GM12865 (cell line): ENCODE data around the gene ALKBH4.

Experiments
- DNase-seq: peaks from one replicate; pipeline ENCODE4 v3.0.0; 2010; ENCODE audit warnings: low read depth
- H3K4me3 ChIP-seq: 2 replicates; pipeline ENCODE4 v1.5.1; 2011; ENCODE audit warnings: mild to moderate bottlenecking, low read depth, low read length, control low read depth
- TF ChIP-seq, protein P1 (sequence below): IDR thresholded peaks from 2 replicates; pipeline ENCODE4 v1.5.1; 2011; ENCODE audit warnings: low read length, control low read depth, low read depth, inconsistent platforms; ENCODE audit not compliant: insufficient read depth; ENCODE audit errors: missing control alignments

The ALKBH4 gene

DNA sequence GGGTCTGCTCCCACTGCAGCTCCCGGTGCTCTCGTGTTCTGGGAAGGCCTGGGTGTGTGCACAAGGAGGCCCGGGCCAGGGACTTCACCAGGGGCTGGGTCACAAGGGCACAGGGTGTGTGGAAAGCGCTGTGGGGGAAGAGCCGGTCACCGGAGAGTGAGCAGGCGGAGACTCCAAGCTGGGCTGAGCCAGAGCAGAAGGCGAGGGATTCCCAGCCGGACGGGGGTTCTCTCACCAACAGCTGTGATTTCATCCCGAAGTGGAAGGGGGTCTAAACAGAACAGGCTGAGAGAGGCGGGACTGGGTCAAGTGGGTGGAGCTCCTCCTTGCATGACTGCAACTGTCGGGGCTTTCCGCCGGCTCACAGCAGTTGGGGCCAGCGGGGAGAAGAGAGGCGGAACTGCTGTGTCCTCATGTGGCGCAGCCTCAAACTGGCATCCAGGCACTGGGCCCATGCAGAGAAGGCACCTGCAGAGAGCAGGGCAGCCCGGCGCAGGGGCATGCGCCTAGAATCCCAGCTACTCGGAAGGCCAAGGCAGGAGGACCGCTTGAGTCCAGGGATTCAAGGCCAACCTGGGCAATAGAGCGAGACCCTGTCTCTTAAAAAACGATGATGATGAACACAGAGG is 38.9 kb downstream of the ALKBH4 start:
- DNase-seq, result peak; percentile 97
- peak overlapping the region; percentile 65 for H3K4me3 ChIP-seq
- TF ChIP-seq, protein P1, sequence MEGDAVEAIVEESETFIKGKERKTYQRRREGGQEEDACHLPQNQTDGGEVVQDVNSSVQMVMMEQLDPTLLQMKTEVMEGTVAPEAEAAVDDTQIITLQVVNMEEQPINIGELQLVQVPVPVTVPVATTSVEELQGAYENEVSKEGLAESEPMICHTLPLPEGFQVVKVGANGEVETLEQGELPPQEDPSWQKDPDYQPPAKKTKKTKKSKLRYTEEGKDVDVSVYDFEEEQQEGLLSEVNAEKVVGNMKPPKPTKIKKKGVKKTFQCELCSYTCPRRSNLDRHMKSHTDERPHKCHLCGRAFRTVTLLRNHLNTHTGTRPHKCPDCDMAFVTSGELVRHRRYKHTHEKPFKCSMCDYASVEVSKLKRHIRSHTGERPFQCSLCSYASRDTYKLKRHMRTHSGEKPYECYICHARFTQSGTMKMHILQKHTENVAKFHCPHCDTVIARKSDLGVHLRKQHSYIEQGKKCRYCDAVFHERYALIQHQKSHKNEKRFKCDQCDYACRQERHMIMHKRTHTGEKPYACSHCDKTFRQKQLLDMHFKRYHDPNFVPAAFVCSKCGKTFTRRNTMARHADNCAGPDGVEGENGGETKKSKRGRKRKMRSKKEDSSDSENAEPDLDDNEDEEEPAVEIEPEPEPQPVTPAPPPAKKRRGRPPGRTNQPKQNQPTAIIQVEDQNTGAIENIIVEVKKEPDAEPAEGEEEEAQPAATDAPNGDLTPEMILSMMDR, result no peak

- DNase-seq, result peak; percentile 82
- peak overlapping the region; percentile 65 for H3K4me3 ChIP-seq
- TF ChIP-seq, protein P1, result no peak
Observed at GRCh38 chr7:102424787-102425218, 39.9 kb downstream of the ALKBH4 start.

DNA sequence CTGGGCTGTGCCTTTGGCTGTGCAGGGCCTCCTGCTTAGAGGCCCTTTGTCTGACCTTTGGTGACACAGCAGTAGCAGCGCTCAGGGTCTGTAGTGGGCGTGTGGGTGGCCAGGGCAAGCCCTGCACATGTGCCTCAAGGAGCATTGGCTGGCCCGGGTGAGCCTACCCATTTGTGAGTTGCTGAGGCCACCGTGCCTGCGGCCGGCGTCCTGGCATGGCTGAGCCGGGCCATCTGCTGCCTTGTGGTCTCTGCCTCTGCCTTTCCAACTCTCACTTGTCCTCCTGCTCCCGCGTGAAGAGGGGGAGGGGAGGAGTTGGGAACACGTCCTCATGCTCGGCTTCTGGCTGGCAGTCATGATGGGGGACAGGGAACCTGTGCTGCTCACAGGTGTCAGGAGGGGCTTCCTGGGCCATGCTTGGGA is 40.5 kb downstream of the ALKBH4 start:
- TF ChIP-seq, protein P1, result no peak
- no peak overlapping the region; the same call in 1 of the 2 replicates for H3K4me3 ChIP-seq
- peak; percentile 65 for DNase-seq

DNA sequence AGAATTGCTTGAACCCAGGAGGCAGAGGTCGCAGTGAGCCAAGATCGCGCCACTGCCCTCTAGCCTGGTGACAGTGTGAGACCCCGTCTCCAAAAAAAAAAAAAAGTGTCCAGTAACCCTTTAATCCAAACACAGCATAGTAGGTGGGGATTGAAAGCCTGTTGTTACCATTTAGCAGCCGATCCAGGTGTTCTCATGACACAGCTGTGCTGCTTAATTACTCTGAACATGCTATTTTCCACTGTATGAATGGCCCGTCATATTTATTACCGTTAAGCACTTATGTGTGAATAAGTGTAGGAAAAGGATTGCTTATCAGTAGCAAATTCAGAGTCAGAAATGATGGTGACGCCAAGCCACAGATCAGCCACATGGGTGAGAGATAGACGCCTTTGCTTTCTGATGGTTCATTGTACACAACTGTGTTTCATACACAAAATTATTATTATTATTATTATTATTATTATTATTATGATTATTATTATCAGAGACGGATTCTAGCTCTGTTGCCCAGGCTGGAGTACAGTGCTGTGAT is 42.9 kb downstream of the ALKBH4 start:
- DNase-seq, result no peak
- TF ChIP-seq, protein P1, result no peak
- no peak overlapping the region for H3K4me3 ChIP-seq

DNA sequence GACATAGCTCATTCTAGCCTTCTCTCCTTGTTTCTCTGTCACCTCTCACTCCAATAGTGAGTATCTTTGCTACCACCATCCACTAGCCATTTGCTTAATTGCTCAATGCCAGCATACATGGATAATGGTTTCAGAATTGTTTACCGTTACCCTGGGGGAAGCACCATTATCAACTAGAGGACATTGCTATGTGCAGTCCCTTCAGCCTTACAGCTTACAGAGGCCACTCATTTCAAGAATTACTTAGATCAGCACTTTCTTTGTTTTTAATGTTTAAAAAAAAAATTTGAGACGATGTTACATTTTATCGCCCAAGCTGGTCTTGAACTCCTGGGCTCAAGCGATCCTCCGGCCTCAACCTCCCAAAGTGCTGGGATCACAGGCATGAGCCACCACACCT is 46.1 kb downstream of the ALKBH4 start:
- DNase-seq, result no peak
- H3K4me3 ChIP-seq, result no peak overlapping the region
- TF ChIP-seq, protein P1, result no peak

- TF ChIP-seq, protein P1, result no peak
- DNase-seq, result no peak
- no peak overlapping the region for H3K4me3 ChIP-seq
Observed at GRCh38 chr7:102417105-102417504, 47.6 kb downstream of the ALKBH4 start.

DNA sequence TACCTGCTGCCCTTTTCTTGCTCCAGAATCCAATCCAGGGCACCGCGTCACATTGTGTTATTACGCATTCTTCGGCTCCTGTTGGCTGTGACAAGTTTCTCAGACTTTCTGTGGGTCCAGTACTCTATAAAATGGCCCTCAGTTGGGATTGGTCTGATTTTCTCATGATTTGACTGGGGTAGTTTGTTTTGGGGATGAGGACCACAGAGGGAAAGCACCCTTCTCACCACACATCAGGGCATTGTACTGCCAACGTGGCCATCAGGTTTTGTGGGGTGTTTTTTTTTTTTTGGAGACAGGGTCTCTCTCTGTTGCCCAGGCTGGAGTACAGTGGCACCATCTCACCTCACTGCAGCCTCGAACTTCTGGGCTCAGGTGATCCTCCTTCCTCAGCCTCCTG is 48.3 kb downstream of the ALKBH4 start:
- TF ChIP-seq, protein P1, result no peak
- no peak for DNase-seq
- H3K4me3 ChIP-seq, result no peak overlapping the region
